Adrenal gland (tissue), 5 donors: Measurements from ENCODE around the gene RPS6KA1.

Experiments
- CTCF ChIP-seq, 6 experiments: fragments of 450-650 bp in 4 of 6; fragments of 200-600 bp in 2 of 6; sonication (generic) in 1 of 6; IDR thresholded peaks; 1 replicate in 5 of 6; 2 replicates in 1 of 6; pipeline versions ENCODE4 v1.5.1 to v1.8.0; 2016 to 2021; ENCODE audit warnings: antibody characterized with exemption in 6 of 6, mild to moderate bottlenecking in 2 of 6, moderate library complexity in 1 of 6
- POLR2A ChIP-seq, 2 donors: fragments of 450-650 bp; IDR thresholded peaks; one replicate each; pipeline ENCODE4 v1.6.1; 2017; ENCODE audit warnings: antibody characterized with exemption in 2 of 2, mild to moderate bottlenecking in 2 of 2, moderate library complexity in 1 of 2
- donor health status: DM: no; HTN: no; CAD: no.

GRCh38 chr1:26524181-26524580, 5.4 kb upstream of the RPS6KA1 start:
- TF ChIP-seq CTCF (IDR thresholded peaks at IDR 0.05) (no peak), POLR2A (IDR thresholded peaks at IDR 0.05) (no peak)
